Right ventricle myocardium inferior (tissue), 1 donor: ENCODE data around the gene TFIP11. TPM values are rescaled to one million over a fixed set of nuclear protein-coding genes. Genes with fewer than 3 reads are reported as not detected.

ENCODE experiments used
- ATAC-seq: fragments of 200-7000 bp; cut with Tn5 transposase; one replicate; pipeline ENCODE4 v1.9.1; 2020; ENCODE audit warnings: mild to moderate bottlenecking, moderate library complexity
- DNase-seq: peaks from one replicate; pipeline ENCODE4 v3.0.0; 2021; ENCODE audit errors: missing footprints
- intact Hi-C: fragments of 100-400 bp; cut with DNase I; formaldehyde crosslinking; loops from one replicate; pipeline ENCODE4 v1.11.0; 2022
- microRNA-seq: library from miRNA; unstranded; fragments of <30 nt; microRNA quantifications from one replicate; pipeline ENCODE4 v1.2.0, GENCODE V29; 2020
- total RNA-seq: library from RNA; stranded (reverse); fragmentation: NEBNext Ultra II Directional; extraction: Animal tissue kit (Norgen Biotek cat#: 25700); gene quantifications from one replicate; pipeline ENCODE4 v1.2.1, GENCODE V29; 2021
- donor health status: DM: no; HTN: yes; CAD: no; lungs with severe emphysema.

Gene TFIP11
- total RNA-seq, 1 donor from 2014 or later = 20.3 TPM

GRCh38 chr22:26442086-26442756 lies 70.1 kb downstream of the TFIP11 start:
- ATAC-seq (no peak), DNase-seq (no peak)
- intact Hi-C loops = no loop called here

Small RNA genes lying within 50 kb of the gene (microRNA-seq; reads per million reads assigned to microRNA genes)
- gene MIR548J = 3.6 reads per million, percentile 4 among the genes with 10 or more reads in this experiment

Other genes with a start within 250 kb of the TFIP11 start
- 0.19 TPM for gene ASPHD2, start 83.2 kb downstream of the TFIP11 start, total RNA-seq
- 8.5 TPM for gene HPS4, start 28.7 kb downstream of the TFIP11 start, total RNA-seq
- 20.9 TPM for gene SRRD, start 28.6 kb downstream of the TFIP11 start, total RNA-seq
- gene TPST2, start 77.7 kb upstream of the TFIP11 start, total RNA-seq = 29.1 TPM
- gene CRYBB1, start 105.6 kb upstream of the TFIP11 start, total RNA-seq = 0.87 TPM
- not detected for gene CRYBA4, start 109.5 kb upstream of the TFIP11 start, total RNA-seq
- 0.38 TPM for gene MIAT, start 145.1 kb upstream of the TFIP11 start, total RNA-seq